Stimulated activated CD4-positive, alpha-beta T cell treated with anti-CD3 and anti-CD28 coated beads, Interleukin-1b, Interleukin-23, amount 100 ng/mL, for 4 hours (primary cell): ENCODE measurements around the gene FRMD4A.
"Not testable (repeated sequence)": the region's sequence is repeated elsewhere in the genome, so short reads cannot be mapped to it uniquely, and the experiment has no call there.

Source experiments
- DNase-seq, 2 donors: peaks; one replicate each; pipeline ENCODE4 v3.0.0-alpha.2; 2020; ENCODE audit warnings: low read depth in 2 of 2

The FRMD4A gene

DNA sequence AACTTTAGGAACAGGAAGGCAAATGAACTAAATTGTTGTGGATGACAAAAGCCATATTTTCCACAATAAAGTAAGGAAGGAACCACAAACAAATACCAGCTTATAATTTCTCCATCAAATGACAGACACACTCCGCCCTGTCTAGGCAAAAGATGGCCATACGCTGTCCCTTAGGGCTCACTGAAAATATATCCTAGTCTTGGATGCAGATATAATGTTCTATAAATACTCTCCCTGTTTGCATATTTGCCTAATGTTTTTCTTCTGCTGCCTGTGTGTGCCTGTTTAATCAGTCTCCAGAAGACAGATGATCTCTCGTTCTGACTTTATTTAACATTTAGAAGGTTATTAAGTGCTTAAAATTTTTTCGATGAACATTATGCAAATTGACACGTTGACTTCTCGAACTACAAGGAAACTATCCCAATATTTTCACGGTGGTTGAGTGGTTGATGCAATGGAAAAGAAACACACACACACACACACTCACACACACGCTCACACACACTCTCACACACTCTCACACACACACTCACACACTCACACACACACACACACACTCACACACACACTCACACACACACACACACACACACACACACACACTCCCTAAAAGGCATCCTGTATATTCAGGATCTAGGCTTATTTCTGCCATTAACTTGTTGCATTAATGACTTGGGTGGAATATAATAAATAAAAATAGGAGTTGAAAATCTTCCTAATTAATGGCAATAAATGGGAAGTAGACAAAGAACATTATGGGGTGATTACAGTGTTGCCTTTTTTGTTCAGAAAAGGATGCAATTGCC, 446.9 kb downstream of the FRMD4A start:
- DNase-seq: no peak

- DNase-seq: no peak
Measured at GRCh38 chr10:13882119-13882711, 448.5 kb downstream of the FRMD4A start.

- DNase-seq: no peak
Measured at GRCh38 chr10:13880760-13881159, 450.0 kb downstream of the FRMD4A start.

DNA sequence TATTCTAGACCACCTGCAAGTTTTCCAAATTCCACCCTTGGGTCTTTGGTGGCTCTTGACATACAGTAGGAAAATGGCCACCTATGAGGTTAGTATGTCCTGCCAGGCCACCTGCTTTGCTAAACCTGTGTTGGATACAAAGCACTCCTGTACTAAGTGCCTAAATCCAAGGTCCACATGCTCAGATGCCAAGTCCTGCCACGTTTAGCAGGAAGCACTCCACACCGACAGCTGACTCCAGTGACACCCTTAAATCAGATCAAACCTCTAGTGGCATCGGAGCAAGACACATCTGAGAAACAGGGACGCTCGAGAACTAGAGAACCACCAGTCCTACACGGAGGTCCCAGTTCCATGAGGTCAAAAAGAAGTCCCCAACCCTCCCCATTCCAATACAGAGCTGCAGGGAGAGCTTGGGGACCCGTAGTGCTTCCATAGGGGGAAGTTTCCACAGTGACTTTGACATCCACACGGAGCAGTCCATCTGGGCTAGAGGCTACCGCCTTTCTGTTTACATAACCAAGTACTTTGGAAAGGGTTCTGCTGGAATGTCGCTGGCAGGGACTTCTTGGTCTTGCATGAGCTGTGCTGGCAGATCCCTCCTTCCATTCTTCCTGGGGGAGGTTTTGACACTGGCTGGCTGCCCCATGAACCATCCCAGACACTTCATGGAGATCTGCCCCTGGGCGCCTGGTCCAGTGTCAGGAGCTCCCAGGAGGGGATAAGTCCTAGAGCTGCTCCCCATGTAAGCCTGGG, 453.4 kb downstream of the FRMD4A start:
- DNase-seq: no peak

DNA sequence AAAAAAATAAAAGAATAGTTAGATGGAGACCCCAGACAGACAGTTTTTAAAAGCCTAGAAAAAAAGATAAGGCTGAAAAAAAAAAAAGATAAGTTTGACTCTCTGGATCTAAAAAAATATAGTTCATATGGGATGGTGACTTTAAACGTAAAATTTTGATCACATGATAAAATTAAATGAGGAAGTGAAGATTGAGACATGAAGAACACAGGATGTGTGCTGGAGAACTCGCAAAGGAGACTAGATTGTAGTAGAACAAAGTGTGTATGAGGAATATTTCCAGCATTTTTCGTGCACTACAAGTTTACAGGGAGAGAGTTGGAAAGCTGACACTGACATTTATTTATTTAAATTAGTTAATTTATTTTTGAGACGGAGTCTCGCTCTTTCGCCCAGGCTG, 457.5 kb downstream of the FRMD4A start:
- no peak for DNase-seq

DNA sequence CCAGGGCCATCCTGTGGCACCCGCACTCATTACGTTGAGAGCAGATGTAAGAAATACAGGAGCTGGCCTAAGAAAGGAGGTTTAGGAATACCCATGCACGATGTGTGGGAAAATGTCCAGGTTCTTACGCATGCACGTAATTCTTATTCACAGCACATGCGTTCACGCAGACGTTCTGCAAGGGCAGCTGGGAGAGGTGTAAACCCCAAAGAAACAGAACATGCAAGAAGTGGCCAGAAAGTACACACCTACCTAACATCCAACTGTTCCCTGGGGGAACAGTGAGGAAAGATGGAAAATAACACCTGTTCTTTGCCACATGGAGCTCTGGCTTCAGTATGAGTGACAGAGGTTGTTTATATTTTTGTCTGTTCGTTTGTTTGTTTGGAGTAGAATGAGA, 458.3 kb downstream of the FRMD4A start:
- DNase-seq: no peak

DNA sequence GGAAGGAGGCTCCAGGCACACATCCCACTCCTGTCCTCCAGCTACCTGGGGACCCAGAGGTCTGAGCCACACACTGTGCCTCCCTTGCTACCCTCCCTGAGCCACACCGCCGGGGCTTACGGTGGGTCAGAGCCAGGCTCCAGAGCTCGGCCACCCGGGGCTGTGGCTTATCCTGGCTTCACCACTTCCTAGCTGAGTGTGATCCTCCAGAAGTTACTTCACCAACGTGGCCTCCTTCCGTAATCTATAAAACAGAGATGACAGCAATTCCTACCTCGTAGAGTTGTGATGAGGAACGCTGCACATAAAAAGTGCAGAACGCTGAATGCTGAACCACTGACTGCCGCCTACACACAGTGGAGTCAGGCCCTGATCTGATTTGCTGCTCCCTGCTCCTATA, 458.9 kb downstream of the FRMD4A start:
- DNase-seq: no peak

DNA sequence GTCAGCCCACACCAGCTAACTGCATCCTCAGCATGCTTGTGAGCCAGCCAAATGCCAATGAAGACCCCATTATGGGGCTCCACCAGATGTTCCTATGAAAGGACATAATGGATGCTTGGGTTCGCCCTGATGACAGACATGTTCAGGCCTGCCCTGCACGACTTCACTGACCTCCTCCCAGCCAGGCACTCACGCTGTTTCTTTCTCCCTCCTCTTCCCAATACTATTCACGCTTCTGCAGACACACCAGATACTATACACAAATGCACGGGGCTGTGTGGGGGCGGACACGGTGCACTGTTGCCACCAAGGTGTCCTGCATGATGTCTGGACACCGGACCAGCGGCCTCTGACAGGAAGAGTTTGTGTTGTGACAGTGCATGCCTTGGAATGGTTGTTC, 459.7 kb downstream of the FRMD4A start:
- DNase-seq: no peak

- no peak for DNase-seq
Measured at GRCh38 chr10:13869295-13869664, 461.4 kb downstream of the FRMD4A start.

- no peak for DNase-seq
Measured at GRCh38 chr10:13868528-13869294, 462.0 kb downstream of the FRMD4A start.

GRCh38 chr10:13867822-13868221, 462.9 kb downstream of the FRMD4A start:
- no peak for DNase-seq

DNA sequence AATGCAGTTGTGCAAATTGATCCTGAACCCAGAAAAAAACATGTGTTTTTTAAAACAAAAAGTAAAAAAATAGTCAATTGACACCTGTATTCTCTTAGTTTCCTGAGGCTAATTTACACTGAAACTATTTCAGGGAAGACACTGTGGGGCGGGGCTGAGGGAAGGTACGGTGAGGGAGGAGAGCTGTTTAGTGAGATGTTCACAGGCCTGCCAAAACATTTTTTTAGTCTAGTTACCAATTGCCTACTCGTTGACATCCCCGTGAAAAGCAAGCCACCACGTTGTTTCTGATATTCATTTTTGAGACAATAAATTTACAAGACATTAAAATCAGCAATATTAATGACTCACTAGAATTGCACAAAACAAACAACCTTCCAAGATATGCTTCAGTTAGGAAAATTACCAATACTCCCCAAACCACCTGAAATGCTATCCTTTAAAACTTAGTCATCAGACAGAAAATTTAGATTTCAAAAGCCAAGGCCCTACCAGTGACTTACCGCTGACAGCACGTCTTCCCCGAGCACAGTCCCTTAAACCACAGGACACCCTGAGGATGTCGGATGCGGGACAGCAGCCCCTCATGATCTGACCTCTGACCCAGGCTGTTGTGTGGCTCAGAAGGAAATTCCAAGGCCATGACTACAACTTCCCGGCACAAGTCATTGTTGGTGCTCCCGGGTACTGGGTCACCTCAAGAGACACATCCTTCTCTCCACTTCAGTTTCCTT, 464.8 kb downstream of the FRMD4A start:
- DNase-seq: no peak

GRCh38 chr10:13865220-13865619, 465.5 kb downstream of the FRMD4A start:
- not testable (repeated sequence) for DNase-seq

DNA sequence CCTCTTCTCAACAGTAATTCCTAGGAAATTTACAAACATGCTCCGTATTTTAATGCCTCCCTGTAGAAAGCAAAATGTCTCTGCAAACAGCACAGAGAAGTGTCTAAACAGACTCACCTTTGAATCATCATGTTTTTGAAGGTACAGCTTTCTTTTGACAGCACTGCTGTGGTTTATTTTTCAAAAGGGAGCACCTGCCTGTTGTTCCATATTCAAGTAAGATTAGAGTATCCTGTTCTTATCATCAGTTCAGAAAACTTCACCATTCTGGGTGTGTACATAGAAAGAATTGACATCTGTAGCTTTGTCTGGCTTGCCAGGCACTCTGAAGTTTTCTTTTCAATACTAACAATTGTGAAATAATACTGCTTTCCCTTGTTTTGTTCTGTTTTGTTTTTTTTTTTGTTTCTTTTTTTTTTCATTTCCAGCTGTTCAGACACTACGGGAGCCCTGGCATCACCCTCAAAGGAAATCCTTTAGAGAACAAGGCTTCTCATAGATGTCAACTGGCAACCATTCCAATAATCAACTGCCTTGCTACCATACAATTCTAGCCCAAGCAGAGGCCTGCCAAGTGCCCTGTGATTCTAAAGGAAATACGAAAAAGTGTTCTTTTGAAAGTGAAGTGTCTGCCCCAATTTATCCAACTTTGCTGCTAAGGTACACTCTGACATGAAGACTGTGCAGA, 468.0 kb downstream of the FRMD4A start:
- no peak for DNase-seq

GRCh38 chr10:13860886-13861285, 469.8 kb downstream of the FRMD4A start:
- DNase-seq: no peak

DNA sequence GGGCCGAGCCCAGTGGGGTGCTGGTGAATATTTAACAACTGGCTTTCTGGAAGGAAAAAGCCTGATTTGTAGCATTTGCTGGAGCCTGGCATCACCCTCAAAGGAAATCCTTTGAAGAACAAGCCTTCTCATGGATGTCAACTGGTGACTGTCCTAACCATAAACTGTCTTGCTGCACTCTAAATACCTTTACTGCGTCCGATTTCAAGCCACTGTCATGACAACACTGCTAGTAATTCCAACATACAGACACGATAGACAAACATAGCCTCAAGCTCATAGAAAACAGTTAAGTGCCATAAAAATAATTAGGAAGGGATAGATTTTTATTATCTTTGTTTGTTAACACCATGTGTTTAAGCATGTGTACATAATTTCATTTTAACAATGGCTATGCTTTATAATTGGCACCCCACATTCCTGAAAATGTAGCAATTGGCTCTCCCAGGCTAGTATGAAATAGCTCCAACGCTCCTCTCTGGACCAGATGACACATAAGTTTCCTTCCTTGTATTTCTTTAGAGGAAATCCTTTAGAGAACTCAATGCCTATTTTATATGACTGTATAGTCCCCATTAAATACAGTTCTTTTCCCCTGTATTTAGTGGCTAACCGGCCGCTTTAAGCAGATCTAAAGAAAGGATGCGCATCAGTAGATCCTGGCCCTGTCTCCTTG, 470.6 kb downstream of the FRMD4A start:
- no peak for DNase-seq

DNA sequence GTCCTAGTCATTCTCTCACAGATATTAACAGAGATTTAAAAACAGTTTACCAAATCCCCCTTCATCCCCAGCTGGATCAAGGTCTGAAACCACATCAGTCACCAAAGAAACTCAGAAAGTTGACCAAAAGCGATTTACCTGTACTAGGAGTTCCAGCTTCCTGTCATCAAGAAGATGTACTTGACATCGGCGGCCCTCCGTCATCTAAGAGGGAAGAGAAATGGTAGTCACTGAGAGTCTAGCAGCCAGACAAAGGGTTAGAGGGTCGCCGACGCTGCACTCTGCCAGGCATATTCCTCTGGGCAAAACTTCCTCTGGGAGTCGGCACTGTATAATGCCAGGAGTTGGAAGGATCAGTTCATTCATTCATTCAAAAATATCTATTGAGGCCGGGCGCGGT, 472.0 kb downstream of the FRMD4A start:
- DNase-seq: no peak

DNA sequence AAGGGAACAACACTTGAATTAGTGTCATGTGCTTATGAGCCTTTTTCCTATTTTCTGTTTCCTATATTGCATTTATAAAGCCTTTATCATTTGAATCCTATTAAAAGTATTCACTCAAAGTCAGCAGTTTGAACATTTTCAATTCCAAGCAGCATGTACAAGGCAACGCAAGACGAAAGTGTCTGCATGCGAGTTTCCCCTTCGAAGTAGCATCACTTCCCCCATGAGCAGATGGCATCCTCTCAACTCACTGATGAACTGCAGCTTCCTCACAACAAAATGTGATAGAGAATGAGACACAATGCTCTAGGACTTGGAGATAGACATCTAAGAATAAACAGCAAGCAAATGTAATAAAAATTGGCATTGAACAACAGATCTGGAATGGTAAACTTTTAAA, 473.3 kb downstream of the FRMD4A start:
- DNase-seq: no peak

GRCh38 chr10:13853854-13854253, 476.9 kb downstream of the FRMD4A start:
- DNase-seq: no peak

DNA sequence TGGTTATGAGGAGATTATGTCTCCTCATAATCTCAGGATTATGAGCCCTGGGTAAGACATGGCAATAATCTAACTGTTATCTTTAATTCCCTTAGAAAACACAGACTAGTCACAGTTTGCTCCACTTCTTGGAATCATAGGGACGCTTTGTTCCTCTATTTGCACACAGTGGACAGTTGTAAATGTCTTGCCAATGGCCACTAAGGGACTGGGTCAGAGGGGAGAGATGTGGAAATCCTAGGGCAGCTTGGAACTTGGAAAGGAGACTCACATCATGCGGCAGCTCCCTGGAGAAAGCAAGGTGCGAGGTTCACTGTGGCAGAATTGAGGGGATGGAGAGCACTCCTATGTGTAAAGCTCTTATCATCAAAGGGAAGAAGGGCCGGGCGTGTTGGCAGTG, 477.9 kb downstream of the FRMD4A start:
- no peak for DNase-seq
